Measurements from ENCODE around the gene FAM163B. TPM values are rescaled to one million over a fixed set of nuclear protein-coding genes. Genes with fewer than 3 reads are reported as not detected.

Gene FAM163B
- total RNA-seq = not detected

DNA sequence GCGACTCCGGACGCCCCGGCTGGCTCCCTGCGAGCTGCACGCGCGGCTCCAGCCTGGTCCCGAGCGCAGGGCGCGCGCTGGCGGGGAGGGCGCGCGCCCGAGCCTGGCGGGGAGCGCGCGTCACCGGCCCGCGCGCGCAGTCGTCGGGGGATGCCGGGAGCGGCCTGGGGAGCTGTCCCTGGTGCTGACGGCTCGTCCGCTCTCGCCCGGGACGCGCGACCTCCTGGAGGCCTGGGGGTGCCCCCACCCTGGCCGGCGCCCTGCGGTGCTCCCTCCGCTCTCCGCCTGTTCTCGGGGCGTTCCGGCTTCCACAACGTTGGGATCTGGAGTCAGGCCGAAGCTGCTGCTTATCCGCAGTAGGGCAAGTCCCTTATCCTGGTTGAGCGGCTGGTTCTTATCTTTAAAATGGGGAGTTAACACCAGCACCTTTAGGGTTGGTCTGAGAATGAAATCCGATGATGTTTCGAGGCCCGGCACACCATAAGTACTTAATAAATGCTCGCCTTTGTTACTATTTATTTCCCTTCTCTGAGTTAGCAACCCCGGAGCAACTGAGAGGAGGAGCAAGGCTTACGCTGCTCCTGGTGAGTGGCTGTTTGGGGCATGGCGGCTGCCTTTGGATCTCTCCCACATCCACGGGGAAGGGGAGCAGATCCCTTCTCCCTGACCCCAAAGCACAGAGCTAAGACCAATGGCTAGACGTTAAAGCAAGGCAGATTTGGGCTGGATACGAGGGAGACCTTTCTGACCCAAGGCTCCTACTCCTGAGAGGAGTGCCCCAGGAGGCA, at the start of gene FAM163B:
FAM163B (minus strand) TSS at position 79 of the 788 bp plus-strand sequence. CDS start 29,166 bp downstream, outside the sequence.
- H3K27me3 Mint-ChIP-seq = peaks cover 32% of the 10 kb centered on the region
- ChIA-PET POLR2A (no interaction called here), CTCF (interaction anchor here (1.4 to 1.5 kb wide), 2 partner anchors 21 to 116 kb away, joined by 3 to 4 read pairs; no protein-coding TSS in a partner anchor)
- peaks cover 4% of the 10 kb centered on the region for H3K4me1 Mint-ChIP-seq (ENCODE audit: low read depth)
- DNase-seq (peak; percentile 44), ATAC-seq (peak; percentile 78)
- TF ChIP-seq, protein P1, sequence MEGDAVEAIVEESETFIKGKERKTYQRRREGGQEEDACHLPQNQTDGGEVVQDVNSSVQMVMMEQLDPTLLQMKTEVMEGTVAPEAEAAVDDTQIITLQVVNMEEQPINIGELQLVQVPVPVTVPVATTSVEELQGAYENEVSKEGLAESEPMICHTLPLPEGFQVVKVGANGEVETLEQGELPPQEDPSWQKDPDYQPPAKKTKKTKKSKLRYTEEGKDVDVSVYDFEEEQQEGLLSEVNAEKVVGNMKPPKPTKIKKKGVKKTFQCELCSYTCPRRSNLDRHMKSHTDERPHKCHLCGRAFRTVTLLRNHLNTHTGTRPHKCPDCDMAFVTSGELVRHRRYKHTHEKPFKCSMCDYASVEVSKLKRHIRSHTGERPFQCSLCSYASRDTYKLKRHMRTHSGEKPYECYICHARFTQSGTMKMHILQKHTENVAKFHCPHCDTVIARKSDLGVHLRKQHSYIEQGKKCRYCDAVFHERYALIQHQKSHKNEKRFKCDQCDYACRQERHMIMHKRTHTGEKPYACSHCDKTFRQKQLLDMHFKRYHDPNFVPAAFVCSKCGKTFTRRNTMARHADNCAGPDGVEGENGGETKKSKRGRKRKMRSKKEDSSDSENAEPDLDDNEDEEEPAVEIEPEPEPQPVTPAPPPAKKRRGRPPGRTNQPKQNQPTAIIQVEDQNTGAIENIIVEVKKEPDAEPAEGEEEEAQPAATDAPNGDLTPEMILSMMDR (IDR thresholded peaks at IDR 0.05) = no peak
- no peaks in the 10 kb centered on the region for H3K9me3 Mint-ChIP-seq
- no peak within 1 kb of the TSS for H3K27ac Mint-ChIP-seq
- no peaks in the 10 kb centered on the region for H3K36me3 Mint-ChIP-seq (ENCODE audit: low read depth)
- intact Hi-C loops (cut with micrococcal nuclease) = loop anchor here (10.0 kb wide), 1 partner anchor 115 kb away; no protein-coding TSS in a partner anchor
- no peak within 1 kb of the TSS for H3K4me3 Mint-ChIP-seq

DNA sequence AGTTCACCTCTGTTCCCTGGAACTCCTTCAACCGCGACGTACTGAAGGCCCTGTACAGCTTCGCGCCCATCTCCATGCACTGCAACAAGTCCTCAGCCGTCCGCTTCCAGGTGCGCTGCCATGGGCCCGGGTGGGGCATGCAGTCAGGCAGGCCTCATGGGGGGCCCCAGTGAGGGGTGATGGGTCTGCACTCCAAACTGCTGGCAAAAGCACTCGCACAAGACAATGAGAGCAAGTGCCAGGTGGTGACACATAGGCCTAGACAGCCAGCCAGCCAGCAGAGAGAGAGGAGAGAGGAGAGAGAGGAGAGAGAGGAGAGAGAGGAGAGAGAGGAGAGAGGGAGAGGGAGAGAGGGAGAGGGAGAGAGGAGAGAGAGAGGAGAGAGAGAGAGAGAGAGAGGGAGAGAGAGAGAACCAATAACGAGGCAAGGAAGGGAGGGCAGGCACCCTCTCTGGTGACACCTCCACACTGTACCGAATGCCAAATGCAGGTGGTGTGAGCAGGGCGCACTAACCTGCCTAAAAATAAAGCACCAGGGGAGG, 48.0 kb upstream of the FAM163B start:
- TF ChIP-seq, protein P1 (IDR thresholded peaks at IDR 0.05) = no peak
- Mint-ChIP-seq H3K9me3 (no peaks in the 10 kb centered on the region), H3K36me3 (ENCODE audit: low read depth) (no peaks in the 10 kb centered on the region), H3K4me1 (ENCODE audit: low read depth) (peaks cover 25% of the 10 kb centered on the region), H3K27me3 (peaks cover 49% of the 10 kb centered on the region), H3K27ac (no peak overlapping the region), H3K4me3 (no peak overlapping the region)
- DNase-seq (no peak), ATAC-seq (no peak)
- POLR2A ChIA-PET = no interaction called here
- intact Hi-C loops (cut with micrococcal nuclease) = loop anchor here (10.0 kb wide), 1 partner anchor 68 kb away; no protein-coding TSS in a partner anchor
- CTCF ChIA-PET = interaction anchor here (1.0 to 2.8 kb wide), 5 partner anchors 27 to 85 kb away, joined by 3 to 8 read pairs (median 3); no protein-coding TSS in a partner anchor

DNA sequence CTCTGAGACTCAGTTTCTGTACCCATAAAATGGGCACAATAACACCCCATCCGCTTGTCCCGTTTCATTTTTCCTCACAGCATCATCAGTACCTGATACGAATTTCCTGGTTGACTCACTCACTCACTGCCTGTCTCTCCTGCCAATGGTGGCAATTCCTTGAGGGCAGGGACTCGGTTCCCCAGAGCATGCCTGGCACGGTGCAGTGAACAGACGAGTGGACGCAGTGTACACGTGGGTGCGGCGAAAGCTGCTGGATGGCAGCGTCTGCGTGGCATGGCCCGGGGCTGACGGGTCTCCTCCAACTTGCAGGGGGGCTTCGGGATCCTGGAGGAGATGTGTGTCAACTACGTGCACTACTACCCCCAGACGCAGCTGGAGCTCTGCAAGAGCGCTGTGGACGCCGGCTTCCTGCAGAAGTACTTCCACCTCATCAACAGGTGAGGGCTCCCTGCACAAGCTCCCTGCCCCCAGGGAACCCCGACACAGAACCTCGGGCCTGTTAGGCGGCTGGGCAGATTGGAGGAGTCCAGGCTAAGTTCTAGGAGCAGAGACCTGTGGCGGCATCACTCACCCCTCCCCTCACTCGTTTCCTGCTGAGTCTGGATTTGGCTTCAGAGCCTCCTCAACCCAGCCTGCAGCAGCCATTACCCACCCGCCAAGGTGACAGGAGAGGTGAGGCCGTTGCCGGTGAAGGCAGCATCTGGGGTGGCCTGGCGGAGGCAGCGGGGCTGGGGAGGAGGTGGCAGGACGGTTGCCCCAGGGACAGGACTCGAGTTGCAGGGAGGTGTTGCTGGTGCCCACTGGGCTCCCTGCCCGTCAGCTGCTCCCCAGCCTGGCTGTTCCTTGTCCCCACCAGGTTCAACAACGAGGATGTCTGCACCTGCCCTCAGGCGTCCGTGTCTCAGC, 47.3 kb upstream of the FAM163B start:
- H3K36me3 Mint-ChIP-seq (ENCODE audit: low read depth) = no peaks in the 10 kb centered on the region
- no peaks in the 10 kb centered on the region for H3K9me3 Mint-ChIP-seq
- TF ChIP-seq, protein P1 (IDR thresholded peaks at IDR 0.05) = peak; percentile 25
- POLR2A ChIA-PET = no interaction called here
- CTCF ChIA-PET = interaction anchor here (0.6 to 2.8 kb wide), 7 partner anchors 21 to 85 kb away, joined by 3 to 8 read pairs (median 3); no protein-coding TSS in a partner anchor
- DNase-seq (peak; percentile 55), ATAC-seq (peak; percentile 78)
- peaks cover 51% of the 10 kb centered on the region for H3K27me3 Mint-ChIP-seq
- intact Hi-C loops (cut with micrococcal nuclease) = loop anchor here (10.0 kb wide), 1 partner anchor 68 kb away; no protein-coding TSS in a partner anchor
- peaks cover 25% of the 10 kb centered on the region for H3K4me1 Mint-ChIP-seq (ENCODE audit: low read depth)
- H3K27ac Mint-ChIP-seq = no peak overlapping the region
- H3K4me3 Mint-ChIP-seq = no peak overlapping the region

DNA sequence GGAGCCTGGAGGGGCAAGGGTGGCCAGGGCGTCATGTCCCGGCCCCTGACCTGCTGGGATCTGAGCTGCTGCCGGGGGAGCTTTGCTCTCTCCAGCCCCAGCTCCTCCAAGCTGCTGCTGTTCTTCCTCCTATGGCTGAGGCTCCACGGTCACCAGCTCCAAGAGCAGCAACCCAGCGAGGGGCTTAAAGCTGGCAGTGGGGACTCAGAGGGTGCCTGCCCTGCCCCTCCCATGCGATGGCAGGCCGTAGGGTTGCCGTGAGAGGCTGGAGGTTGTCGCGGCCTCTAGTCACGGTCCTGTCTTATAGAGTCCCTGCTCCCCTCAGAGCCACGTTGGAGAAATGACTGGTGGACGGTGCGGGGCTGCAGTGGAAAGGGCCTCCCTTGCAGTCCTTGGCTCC, 46.5 kb upstream of the FAM163B start:
- H3K4me1 Mint-ChIP-seq (ENCODE audit: low read depth) = peaks cover 25% of the 10 kb centered on the region
- DNase-seq (no peak), ATAC-seq (no peak)
- H3K27ac Mint-ChIP-seq = no peak overlapping the region
- CTCF ChIA-PET = interaction anchor here (0.9 to 1.7 kb wide), 4 partner anchors 48 to 86 kb away, joined by 3 to 4 read pairs (median 3); no protein-coding TSS in a partner anchor
- H3K9me3 Mint-ChIP-seq = no peaks in the 10 kb centered on the region
- POLR2A ChIA-PET = no interaction called here
- H3K27me3 Mint-ChIP-seq = peaks cover 51% of the 10 kb centered on the region
- TF ChIP-seq, protein P1 (IDR thresholded peaks at IDR 0.05) = no peak
- intact Hi-C loops (cut with micrococcal nuclease) = loop anchor here (10.0 kb wide), 1 partner anchor 69 kb away; no protein-coding TSS in a partner anchor
- H3K4me3 Mint-ChIP-seq = no peak overlapping the region
- H3K36me3 Mint-ChIP-seq (ENCODE audit: low read depth) = no peaks in the 10 kb centered on the region
